Measurements from ENCODE around the gene TMEM132A. TPM values are rescaled to one million over a fixed set of nuclear protein-coding genes. Genes with fewer than 3 reads are reported as not detected.

Gene TMEM132A
- total RNA-seq, 2 donors from 2014 or later: 5.1 to 9.7 TPM

DNA sequence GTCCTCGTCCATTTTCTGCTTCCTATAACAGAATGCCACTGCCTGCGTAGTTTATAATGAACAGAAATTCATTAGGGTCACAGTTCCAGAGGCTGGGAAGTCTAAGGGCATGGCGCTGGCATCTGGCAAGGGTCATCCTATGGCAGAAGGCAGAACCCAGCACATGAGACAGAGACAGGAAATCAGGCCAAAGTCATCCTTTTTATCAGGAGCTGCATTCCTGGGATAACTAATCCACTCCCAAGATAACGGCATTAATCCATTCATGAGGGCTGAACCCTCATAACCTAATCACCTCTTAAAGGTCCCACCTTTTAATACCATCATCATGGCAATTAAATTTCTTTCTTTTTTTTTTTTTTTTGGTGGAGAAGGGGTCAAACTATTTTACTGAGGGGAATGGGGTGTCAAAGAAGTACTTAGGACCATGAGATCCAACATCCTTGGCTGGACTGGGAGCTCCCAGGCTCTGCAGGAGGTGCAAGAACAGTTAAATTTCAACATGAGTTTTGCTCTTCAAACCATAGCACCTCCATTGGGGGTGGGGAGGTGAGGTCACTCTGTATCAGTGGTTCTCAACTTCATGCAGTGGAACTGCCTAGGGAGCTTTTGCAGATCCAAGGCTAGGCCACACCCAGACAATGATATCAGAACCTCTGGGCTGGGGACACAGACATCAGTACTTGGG is 5.9 kb upstream of the TMEM132A start:
- DNase-seq: no peak
- ATAC-seq: no peak
- intact Hi-C loops (cut with DNase I): no loop called here

DNA sequence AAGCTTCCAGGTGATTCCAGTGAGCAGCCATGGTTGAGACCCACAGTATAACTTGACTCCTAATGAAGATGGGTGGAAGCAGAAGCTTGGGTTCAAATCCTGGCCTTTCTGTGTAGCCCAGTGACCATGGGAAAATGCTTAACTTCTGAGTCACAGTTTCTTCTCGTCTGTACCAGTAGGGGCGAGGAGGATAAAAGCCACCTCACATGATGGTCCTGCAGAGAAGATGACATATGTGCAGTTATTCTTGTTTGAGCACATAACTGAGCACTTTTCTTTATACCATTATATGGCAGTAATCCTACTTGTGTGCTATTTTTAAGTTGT is 5.4 kb upstream of the TMEM132A start:
- no peak for DNase-seq
- intact Hi-C loops (cut with DNase I): no loop called here
- ATAC-seq: no peak

DNA sequence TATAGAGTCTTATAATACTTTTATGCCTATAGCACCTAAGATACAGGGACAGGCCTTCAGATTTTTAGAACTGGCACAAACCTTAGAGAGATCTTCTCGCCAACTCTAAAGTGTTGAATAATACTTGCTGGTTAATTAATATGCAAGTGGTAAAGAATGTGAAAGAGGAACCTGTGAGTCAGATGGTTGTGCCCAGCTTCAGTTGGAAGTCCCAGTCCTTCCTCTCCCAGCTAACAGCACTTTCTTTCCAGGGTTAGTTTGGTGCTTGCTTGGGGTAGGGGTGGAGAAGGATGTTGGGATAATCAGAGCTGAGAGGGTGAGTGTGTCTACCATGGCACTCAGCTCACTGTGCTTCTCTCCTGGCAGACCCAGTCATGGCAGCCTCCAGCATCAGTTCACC is 4.9 kb upstream of the TMEM132A start:
- no peak for ATAC-seq
- intact Hi-C loops (cut with DNase I): no loop called here
- no peak for DNase-seq

DNA sequence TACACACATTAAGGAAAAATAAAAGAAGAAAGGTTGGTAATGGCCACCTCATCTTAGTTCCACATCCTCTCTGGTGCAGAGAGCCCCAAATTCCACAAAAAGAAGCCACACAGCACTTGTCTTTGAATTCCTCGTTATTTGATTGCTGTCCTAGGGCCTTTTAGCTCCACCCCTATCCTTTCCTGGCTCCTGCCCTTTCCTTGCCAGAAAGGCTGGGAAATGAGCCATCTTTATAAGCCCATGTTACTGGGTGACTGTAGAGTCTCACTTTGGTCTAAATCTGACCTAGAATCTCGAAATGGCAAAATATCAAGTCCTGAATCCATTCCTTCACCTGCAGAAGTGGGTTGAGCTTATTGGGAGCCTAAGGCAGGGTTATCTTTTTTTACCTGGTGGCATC is 4.3 kb upstream of the TMEM132A start:
- DNase-seq (no peak), ATAC-seq (no peak)
- intact Hi-C loops (cut with DNase I): no loop called here

GRCh38 chr11:60921259-60921658 is 3.0 kb upstream of the TMEM132A start:
- intact Hi-C loops (cut with DNase I): no loop called here
- no peak for DNase-seq
- no peak for ATAC-seq

DNA sequence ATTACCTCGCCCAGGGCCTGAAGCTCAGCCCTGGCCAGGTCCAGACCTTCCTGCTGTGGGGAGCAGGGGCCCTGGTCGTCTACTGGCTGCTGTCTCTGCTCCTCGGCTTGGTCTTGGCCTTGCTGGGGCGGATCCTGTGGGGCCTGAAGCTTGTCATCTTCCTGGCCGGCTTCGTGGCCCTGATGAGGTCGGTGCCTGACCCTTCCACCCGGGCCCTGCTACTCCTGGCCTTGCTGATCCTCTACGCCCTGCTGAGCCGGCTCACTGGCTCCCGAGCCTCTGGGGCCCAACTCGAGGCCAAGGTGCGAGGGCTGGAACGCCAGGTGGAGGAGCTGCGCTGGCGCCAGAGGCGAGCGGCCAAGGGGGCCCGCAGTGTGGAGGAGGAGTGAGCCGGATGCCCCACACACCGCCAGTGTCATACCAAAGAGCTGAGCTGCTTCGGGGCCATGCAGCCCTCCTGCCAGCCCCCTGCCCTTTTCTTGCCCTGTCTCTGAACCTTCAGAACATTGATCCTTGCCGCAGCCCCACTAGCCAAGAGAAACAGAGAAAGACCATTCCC is 2.4 kb upstream of the TMEM132A start:
- DNase-seq (no peak), ATAC-seq (no peak)
- intact Hi-C loops (cut with DNase I): no loop called here

GRCh38 chr11:60922906-60923305 is 1.4 kb upstream of the TMEM132A start:
- no peak for DNase-seq
- ATAC-seq: no peak
- intact Hi-C loops (cut with DNase I): no loop called here

DNA sequence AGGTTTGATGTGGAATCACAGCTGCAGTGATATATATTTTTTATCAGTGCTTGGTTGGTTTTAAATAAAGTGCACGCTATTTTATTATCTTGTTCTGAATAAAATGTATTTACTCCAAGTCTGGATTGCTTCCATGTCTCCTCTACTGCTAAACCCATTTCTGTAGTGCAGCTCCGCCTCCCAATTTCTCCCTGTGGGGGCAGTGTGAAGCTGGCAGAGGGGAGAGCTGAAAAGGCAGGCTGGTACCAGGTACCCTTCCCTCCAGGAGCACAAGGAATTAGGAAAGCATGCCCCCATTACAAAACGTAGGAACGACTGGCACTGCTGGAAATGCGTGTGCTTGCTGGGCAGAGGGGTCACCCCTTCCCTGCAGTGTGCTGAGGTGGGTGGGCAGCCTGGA is 934 bp upstream of the TMEM132A start:
- intact Hi-C loops (cut with DNase I): no loop called here
- no peak for DNase-seq
- no peak for ATAC-seq

DNA sequence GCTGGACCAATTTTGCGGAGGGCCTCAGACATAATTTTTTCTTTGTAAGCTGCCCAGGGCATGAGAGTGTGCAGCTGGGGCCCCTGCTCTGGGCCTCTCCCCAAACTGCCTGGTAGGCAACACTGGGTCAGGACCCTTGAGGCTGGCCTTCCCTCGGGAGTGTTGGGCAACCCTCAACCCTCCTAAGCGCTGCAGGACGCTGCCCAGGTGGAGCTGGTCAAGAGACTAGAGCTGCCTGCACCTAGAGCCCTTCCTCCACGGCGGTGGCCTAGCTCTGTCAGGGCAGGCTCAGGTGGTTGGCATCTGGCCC is 505 bp upstream of the TMEM132A start:
- DNase-seq (no peak), ATAC-seq (peak in 1 of 2 donors; percentile 11)
- intact Hi-C loops (cut with DNase I): no loop called here

GRCh38 chr11:60924906-60925853 is 920 bp downstream of the TMEM132A start:
- intact Hi-C loops (cut with DNase I): no loop called here
- ATAC-seq (peak in 1 of 2 donors; percentile 6), DNase-seq (no peak)

- no peak for DNase-seq
- intact Hi-C loops (cut with DNase I): no loop called here
- no peak for ATAC-seq
Measured at GRCh38 chr11:60925868-60926267, 1.6 kb downstream of the TMEM132A start.

DNA sequence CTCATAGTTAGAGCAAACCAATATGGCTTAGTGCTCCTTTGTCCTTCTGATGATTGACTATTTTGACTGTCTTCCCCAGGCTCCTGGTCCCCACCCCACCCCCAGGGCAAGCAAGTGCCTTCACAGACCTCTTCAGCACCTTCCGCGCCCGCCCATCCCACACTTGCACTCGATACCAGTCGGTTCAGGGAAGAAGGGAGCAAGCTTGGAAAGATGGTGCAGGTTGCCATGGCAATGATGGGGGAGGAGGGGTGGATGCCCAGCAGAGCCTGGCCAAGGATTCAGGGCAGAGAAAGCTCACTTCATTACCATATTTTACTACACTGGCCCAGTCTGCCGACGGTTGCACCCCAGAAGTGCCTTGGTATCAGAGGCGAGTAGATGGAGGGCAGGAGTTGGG is 2.2 kb downstream of the TMEM132A start:
- DNase-seq: no peak
- ATAC-seq: no peak
- intact Hi-C loops (cut with DNase I): no loop called here

GRCh38 chr11:60927061-60927592 is 2.9 kb downstream of the TMEM132A start:
- no peak for DNase-seq
- intact Hi-C loops (cut with DNase I): no loop called here
- no peak for ATAC-seq

GRCh38 chr11:60927600-60927999 is 3.3 kb downstream of the TMEM132A start:
- no peak for ATAC-seq
- intact Hi-C loops (cut with DNase I): no loop called here
- no peak for DNase-seq

DNA sequence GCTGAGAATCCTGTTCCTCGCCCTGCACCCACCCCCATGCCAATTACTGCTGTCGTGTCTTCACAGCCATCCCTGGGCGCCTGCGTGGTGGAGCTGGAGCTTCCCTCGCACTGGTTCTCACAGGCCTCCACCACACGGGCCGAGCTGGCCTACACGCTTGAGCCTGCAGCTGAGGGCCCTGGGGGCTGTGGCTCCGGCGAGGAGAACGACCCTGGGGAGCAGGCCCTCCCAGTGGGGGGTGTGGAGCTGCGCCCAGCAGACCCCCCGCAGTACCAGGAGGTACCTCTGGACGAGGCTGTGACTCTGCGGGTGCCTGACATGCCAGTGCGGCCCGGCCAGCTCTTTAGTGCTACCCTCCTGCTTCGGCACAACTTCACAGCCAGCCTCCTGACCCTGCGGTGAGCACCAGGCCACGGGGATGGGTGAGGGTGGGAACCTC is 4.3 kb downstream of the TMEM132A start:
- DNase-seq (no peak), ATAC-seq (no peak)
- intact Hi-C loops (cut with DNase I): no loop called here

DNA sequence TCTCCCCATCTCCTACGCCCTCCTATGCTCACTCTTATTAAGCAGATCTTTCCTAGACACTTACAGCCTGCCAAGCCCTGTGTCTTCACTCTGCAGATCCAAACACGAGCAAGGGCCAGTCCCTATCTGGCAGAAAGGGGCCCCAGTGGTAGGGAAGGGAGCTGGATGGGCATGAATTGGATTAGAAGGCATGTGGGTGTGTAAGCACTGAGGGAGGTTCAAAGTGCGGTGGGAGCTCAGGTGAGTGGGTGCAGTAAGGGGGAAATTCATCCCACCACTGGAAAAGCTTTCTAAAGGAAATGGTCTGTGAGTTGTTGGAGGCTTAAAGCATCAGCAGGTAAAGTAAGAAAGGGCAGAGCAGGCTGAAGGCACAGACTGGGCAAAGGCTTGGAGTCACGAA is 5.5 kb downstream of the TMEM132A start:
- DNase-seq (no peak), ATAC-seq (no peak)
- intact Hi-C loops (cut with DNase I): no loop called here

- no peak for ATAC-seq
- intact Hi-C loops (cut with DNase I): no loop called here
- DNase-seq: no peak
Measured at GRCh38 chr11:60930394-60930793, 6.1 kb downstream of the TMEM132A start.

DNA sequence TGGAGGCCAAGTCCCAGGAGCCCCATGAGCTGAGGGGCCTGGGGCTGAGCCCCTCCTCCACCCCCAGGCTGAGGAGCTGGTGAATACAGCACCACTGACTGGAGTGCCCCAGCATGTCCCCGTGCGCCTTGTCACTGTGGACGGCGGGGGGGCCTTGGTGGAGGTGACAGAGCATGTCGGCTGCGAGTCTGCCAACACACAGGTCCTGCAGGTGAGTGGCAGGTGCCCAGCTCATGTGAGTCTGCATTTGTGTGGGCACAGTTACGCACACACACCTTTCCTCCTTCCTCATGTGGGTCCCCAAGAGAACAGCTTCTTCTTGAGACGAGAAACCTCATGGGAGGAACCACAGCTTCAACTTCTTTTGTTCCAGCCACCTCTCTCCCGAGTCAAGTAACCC is 7.7 kb downstream of the TMEM132A start:
- no peak for DNase-seq
- intact Hi-C loops (cut with DNase I): no loop called here
- ATAC-seq: no peak

- intact Hi-C loops (cut with DNase I): no loop called here
- DNase-seq (no peak), ATAC-seq (no peak)
Measured at GRCh38 chr11:60932605-60933356, 8.5 kb downstream of the TMEM132A start.
